ENCODE results near the gene ANGPTL8. TPM values are rescaled to one million over a fixed set of nuclear protein-coding genes. Genes with fewer than 3 reads are reported as not detected.

ANGPTL8 gene
- total RNA-seq, 1 experiment from 2014 or later, result not detected

DNA sequence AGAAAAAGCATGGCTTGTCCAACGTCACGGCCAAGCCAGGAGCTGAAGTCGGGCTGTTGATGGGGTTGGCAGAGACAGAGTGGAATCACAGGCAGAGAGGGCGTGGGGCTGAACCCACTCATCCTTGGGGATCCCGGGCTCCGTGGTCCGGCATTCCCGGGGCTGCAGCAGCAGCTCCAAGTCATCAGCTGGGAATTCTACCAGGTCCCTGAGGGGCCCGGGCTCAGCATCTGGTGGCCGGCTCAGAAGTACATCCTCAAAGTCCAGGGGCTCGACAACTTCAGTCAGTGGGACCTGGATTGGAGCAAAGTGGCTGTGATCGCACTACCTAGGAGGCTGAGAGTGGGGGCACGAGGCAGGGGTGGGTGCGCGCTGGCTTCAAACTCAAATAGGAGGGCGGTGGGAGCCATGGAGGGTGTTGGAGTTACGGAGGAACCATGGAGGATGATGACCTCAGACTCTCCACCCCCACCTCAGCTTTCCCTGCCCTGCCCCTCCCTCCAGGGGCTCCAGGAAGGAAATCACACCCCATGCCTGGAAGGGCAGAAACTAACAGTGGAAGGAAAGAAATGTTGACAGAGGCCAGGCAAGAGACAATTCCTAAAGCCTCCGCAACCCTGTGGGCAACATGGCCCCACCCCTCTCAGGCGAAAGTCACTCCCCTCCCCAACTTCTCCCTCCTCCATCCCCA, 13.4 kb downstream of the ANGPTL8 start:
- DNase-seq (ENCODE audit: low spot score), result no peak
- in situ Hi-C loops (cut with HindIII; ENCODE audit: low sequenced_read_pairs), result no loop called here

DNA sequence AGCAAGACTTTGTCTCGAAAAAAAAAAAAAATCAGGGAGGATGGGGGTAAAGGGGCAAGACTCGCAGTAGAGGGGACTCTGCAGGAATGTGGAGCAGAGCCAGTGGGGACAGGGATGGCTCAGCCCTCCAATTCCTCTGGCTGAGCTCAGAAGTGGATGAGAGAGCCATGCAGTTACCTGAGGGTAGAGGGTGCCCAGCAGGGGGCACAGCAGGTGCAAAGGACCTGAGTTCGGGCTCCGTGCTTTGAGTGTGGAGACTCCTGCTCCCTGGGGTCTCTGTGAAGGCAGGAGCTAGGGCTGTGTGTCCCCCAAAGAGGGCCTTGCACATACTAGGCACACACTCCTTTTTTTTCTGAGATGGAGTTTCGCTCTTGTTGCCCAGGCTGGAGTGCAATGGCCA, 15.2 kb downstream of the ANGPTL8 start:
- in situ Hi-C loops (cut with HindIII; ENCODE audit: low sequenced_read_pairs), result no loop called here
- DNase-seq (ENCODE audit: low spot score), result no peak

DNA sequence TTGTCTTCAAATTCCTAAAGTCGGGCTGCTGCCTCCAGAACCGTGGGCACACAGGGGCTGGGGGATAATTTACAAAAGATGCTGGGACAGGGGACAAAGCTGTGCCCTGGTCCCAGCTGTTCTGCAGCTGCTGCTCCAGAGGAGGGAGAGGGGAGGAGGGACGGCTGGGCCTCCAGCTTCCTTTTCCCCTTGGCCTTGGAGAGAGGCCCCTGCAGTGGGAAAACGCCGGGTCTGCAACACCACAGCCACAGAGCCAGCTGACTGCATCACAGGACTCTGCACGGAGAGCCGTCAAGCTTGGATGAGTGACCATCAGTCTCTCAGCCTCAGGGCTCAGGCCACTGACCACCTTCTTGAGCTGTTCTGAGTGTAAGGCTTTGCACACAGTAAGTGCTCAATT, 16.8 kb downstream of the ANGPTL8 start:
- in situ Hi-C loops (cut with HindIII; ENCODE audit: low sequenced_read_pairs), result no loop called here
- DNase-seq (ENCODE audit: low spot score), result no peak

DNA sequence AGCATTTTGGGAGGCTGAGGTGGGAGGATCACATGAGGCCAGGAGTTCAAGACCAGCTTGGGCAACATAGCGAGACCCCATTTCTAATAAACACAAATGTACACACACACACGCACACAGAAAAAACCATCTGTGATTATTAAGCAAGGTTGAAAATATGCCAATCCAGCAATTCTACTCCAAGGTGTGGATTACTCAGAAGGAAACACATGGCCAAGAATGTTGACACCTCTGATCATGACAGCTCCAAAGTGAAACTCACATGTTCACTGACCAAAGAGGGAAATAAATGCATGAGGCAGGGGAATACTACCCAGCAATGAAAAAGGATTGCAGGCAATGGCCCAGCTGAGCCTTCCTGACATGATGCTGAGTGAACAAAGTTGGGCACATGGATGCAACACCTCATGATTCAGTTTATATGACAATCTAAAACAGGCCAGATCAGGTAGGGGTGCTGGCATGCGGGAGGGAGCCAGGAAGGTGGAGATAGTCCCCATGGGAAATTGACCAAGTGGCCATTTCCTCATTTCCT, 18.5 kb downstream of the ANGPTL8 start:
- in situ Hi-C loops (cut with HindIII; ENCODE audit: low sequenced_read_pairs), result no loop called here
- no peak for DNase-seq (ENCODE audit: low spot score)

DNA sequence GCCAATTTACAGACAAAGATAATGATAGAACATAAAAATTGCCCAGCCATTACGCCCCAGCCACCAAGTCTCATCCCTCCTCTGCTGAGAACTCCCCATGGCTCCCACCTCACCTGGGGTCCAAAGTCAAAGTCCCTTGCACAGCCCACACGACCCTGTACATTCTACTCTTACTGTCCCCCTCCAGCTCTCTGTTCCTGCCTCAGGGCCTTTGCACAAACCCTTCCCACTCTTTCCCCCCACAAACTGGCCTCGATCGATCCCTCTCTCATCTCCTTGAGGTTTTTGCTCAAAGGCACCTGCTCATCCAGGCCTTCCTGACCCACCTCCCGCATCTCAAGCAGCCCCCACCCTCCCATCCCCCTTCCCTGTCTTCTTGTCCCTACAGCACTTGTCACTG, 21.6 kb downstream of the ANGPTL8 start:
- in situ Hi-C loops (cut with HindIII; ENCODE audit: low sequenced_read_pairs), result no loop called here

DNA sequence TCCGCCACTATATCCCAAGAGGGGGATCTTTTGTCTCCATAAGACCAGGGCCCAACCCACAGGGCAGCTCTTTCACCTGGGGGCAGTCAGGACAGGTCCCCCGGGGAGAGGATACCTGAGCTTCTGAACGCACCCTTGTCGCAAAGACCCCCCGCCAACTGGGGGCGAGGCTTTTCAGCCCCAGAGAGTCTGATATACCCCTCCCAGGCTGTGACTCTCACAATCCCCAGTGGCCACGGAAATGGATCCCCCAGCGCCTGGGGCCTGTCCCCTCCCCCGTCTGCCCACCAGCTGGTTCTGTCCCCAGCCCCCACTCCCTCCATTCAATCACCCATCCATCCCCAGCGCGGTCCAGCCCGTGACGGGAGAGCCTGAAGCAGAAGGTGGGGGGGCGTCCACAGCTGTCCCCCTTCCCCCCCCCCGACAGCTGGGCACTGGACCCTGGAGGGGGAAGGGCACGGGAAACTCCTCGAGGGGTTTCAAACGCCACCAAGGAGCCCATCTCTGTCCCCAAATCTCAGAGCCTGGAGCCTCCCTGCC, 22.1 kb downstream of the ANGPTL8 start:
- DNase-seq (ENCODE audit: low spot score), result no peak
- in situ Hi-C loops (cut with HindIII; ENCODE audit: low sequenced_read_pairs), result no loop called here

More for the DNA sequence above, 21.6 kb downstream of the ANGPTL8 start:
- no peak for DNase-seq (ENCODE audit: low spot score)

DNA sequence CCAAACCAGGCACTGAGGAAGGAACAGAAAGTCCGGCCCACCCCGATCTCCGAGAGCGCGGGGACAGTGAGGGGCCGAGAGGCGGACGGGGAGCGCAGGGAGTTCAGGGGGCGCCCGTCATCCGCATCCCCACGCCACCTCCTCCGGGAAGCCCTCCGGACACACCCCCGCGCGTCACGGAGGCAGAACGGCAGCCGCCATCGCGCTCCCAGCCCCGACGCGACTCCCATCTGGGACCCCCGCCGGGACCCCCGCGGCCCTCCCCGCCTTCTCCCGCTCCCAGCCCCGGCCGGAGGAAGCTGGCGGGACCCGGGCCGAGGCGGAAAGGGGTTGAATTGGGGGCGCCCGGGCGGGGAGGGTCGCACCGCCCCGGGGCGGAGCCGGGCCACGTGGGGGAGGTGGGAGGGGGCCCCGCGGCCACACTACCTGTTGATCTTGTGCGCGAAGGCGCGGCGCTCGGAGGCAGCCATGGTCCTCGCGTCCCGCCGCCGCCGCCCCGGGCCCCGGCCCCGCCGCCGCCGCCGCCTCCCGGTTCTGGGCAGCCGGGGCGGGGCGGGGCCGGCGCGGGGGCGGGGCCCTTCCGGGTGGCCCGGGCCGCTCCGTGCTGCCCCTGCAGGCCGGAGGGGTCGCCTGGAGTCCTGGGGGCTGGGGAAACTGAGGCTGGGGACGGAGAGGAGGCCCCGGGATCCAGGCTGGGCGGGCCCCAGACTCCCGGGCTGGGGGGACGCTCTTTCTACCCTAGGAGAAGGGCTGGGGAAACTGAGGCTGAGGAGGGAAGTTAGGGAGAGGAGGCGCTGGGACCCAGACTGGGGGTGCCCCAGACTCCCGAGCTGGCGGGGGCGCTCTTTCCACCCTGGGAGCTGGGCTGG, 22.8 kb downstream of the ANGPTL8 start, which contains the start of gene DOCK6:
Gene DOCK6 (minus strand): TSS at position 554 of the 869 bp plus-strand sequence. CDS start 84 bp downstream, at position 470.
- in situ Hi-C loops (cut with HindIII; ENCODE audit: low sequenced_read_pairs), result no loop called here
- no peak for DNase-seq (ENCODE audit: low spot score)

DNA sequence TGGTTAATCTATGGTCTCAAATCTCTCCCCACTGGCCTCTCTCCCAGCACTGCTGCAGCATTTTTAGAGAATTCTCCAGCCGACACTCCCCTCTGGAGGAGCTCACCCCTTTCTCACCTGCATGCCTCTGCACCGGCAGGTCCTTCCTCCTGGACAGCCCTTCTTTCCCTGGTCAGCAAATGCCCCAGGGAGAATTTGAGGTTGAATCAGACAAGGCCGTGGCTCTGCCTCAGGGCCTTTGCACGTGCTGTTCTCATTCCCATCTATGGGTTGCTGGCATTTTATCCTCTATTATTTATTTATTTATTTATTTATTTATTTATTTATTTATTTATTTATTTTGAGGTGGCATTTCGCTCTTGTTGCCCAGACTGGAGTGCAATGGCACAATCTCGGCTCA, 24.3 kb downstream of the ANGPTL8 start:
- in situ Hi-C loops (cut with HindIII; ENCODE audit: low sequenced_read_pairs), result no loop called here
- no peak for DNase-seq (ENCODE audit: low spot score)

DNA sequence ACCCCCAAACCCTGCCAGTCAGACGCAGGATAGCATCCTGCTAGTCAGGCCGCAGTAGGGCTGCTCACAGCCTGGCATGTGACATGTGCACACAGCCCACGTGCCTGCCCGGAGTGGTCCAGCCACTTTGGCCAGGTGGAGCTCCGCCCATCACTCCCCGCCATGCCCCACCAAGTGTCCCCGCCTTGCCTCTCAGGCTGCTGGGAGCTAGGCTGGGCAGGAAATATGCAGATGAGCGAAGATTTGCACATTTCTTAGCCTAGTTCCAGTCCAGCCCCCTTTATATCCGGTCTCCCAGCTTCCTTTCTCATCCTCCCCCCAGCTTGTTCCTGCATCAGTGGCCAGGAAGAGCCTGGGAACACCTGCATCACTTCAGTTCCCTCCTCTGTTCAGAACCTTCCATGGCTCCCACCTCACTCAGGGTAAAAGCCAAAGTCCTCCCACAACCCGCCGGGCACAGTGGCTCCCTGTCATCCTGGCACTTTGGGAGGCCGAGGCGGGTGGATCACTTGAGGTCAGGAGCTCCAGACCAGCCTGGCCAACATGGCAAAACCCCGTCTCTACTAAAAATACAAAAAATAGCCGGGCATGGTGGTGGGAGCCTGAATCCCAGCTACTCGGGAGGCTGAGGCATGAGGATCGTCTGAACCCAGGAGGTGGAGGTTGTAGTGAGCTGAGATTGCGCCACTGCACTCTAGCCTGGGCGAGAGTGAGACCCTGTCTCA, 25.2 kb downstream of the ANGPTL8 start:
- no peak for DNase-seq (ENCODE audit: low spot score)
- in situ Hi-C loops (cut with HindIII; ENCODE audit: low sequenced_read_pairs), result no loop called here

DNA sequence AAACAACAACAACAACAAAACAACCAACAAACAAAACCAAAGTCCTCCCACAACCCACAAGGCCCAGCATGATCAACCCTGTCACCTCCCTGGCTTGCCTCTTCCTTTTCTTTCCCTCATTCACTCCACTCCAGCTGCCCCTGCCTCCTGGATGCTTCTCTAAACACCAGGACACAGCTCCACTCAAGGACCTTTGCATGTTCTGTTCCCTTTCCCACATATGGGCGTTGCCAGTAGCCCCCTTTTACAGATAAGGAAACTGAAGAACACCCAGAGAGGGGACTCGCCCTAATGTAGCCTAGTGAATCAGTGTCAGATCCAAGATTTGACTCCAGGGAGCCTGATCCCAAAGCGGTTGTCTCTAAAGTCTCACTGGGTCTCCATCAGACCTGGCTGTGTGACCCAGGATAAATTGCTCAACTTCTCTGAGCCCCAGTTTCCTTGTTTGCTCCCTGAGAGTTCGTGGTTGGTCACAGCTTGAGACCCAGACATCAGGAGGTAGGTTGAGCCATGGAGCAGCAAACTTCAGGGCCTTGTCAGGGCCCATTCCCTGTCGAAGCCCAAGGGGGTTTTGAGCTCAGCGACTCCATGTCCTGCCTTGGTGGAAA, 25.9 kb downstream of the ANGPTL8 start:
- in situ Hi-C loops (cut with HindIII; ENCODE audit: low sequenced_read_pairs), result no loop called here
- no peak for DNase-seq (ENCODE audit: low spot score)

DNA sequence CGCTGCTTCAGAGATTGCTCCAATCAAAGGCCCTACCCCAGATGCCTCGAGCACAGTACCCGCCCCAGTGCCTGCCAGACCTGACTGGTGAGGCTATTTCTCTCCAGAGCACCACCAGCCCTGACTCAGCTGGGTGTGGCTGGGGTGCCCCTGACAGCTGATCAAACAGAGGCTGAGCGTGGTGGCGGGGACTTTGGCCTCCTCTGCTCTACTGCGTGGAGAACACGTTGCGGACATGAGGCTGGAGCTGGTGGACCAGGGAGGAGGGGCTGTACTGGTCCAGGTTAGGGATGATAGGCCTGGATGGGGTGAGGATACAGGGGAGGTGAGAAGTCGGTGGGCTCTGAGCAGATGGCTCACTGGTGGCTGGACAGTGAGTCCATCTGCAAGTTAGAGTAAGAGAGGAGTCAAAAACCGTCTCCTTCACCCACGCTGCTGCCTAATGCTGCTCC, 26.4 kb downstream of the ANGPTL8 start:
- in situ Hi-C loops (cut with HindIII; ENCODE audit: low sequenced_read_pairs), result no loop called here
- no peak for DNase-seq (ENCODE audit: low spot score)

DNA sequence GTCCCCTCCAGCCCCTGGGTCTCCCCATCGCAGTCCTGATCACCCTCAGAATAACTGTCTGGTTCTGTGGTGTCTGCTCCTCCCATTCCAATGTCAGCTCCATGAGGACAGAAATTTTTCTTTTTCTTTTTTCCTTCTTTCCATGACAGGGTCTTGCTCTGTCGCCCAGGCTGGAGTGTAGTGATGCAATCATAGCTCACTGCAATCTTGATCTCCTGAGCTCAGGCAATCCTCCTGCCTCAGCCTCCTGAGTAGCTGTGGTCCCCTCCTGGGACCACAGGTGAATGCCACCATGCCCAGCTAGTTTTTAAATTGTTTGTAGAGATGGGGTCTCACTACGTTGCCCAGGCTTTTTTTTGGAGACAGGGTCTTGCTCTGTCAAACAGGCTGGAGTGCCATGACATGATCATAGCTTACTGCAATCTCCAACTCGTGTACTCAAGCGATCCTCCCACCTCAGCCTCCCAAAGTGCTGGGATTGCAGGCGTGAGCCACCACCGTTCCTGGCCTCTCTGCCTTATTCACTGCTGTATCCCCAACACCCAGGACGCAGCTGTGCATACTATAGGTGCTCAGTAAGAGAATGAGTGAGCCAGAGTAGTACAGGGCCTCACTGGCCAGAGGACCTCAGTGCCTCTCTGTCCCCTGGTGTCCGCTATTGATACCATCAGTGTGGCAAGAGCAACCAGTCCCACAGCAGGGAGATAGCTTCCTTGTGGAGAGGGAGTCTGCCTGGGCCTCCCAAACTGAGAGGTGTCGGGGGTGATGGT, 28.1 kb downstream of the ANGPTL8 start:
- DNase-seq (ENCODE audit: low spot score), result no peak
- in situ Hi-C loops (cut with HindIII; ENCODE audit: low sequenced_read_pairs), result no loop called here

DNA sequence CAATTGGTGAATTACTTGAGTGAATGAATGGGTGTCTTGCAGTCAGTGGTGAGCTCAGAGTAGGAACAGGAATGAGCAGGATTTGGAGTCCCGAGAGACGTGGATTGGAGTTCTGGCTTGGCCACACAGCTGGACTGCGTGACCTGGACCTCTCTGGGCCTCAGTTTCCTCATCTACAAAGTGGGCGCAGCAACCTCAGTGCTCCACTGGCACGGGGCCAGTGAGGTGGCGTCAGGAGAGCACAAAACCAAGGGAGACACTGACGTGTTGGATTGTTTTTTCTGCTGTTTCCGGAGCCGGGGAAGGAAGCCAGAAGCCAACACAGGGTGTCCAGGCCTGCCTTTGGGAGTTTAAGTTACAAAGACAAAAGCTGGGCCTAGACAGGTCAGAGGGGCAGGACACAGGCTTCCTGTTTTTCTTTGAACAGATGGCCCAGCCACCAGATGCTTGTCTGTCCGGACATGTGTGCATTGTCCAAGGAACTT, 29.4 kb downstream of the ANGPTL8 start:
- in situ Hi-C loops (cut with HindIII; ENCODE audit: low sequenced_read_pairs), result no loop called here
- DNase-seq (ENCODE audit: low spot score), result no peak

DNA sequence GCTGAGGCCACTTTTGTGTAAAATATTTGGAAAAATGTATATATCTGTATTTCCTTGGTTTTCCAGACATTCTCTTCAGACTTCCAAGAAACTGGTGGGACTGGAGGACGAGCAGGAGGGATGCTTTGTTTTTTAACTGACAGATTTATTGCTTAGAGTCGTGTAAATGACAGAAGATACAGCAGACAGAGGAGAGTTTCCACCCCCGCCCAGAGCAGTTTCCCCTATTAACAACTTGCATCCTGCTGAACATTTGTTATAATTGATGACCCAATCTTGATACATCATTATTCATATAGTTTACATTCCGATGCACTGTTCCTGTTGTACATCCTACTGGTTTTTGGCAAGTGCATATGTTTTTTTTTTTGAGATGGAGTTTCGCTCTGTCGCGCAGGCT, 30.0 kb downstream of the ANGPTL8 start:
- in situ Hi-C loops (cut with HindIII; ENCODE audit: low sequenced_read_pairs), result no loop called here
- DNase-seq (ENCODE audit: low spot score), result no peak

DNA sequence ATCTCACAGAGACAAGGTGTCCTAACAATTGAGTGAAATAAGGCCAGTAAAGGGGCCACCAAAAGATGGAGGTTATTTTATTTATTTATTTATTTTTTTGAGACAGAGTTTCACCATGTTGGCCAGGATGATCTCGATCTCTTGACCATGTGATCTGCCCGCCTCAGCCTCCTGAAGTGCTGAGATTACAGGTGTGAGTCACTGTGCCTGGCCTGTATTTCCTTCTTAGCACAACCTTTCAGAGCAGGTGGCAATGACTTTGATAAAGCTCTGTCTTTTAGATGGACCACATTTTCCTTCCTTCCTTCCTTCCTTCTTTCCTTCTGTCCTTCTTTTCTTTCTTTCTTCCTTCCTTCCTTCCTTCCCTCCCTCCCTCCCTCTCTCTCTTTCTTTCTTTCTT, 33.9 kb downstream of the ANGPTL8 start:
- in situ Hi-C loops (cut with HindIII; ENCODE audit: low sequenced_read_pairs), result no loop called here
- DNase-seq (ENCODE audit: low spot score), result no peak

DNA sequence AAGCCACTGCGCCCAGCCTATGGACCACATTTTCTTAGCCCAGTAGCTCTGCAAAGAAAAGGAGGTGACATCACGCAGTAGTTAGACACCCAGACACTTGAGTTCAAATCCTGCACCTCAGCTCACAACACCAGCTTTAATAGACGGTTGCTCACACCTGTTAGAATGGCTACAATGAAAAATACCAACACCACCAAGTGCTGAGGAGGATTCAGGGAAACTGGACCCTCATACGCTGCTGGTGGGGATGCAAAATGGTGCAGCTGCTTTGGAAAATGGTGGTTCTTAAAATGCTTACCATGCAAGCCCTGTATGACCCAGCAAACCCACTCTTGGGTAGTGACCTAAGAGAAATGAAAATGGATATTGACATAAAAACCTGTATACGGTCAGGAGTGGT, 34.6 kb downstream of the ANGPTL8 start:
- in situ Hi-C loops (cut with HindIII; ENCODE audit: low sequenced_read_pairs), result no loop called here
- DNase-seq (ENCODE audit: low spot score), result no peak

DNA sequence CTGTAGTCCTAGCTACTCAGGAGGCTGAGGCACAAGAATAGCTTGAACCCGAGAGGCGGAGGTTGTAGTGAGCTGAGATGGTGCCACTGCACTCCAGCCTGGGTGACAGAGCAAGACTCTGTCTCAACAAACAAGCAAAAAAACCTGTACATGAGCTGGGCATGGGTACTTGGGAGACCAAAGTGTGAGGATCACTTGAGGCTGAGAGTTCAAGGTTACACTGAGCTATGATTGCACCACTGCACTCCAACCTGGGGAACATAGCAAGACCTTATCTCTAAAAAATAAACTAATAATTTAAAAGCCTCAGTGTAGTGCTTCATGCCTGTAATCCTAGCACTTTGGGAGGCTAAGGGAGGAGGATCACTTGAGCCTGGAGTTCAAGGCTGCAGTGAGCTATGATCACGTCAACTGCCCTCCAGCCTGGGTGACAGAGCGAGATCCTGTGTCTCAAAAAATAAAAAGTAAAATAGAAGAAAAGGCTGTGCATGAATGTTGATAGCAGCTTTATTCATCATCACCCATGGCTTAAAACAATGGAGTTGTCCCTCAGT, 35.2 kb downstream of the ANGPTL8 start:
- DNase-seq (ENCODE audit: low spot score), result no peak
- in situ Hi-C loops (cut with HindIII; ENCODE audit: low sequenced_read_pairs), result no loop called here

DNA sequence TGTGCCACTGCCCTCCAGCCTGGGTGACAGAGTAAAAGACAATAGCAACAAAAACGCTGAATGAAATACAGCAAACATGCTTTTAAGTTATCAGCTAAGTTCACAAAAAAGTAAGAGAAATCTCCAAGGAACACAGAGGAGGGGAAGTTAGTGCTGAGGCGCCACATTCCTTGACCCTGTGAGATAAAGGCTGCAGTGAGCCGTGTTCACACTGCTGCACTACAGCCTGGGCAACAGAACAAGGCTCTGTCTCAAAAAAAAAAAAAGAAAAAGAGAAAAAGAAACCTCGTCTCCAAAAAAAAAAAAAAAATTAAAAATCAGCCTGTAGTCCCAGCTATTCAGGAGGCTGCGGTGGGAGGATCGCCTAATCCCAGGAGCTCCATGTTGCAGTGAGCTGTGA, 39.3 kb downstream of the ANGPTL8 start:
- in situ Hi-C loops (cut with HindIII; ENCODE audit: low sequenced_read_pairs), result no loop called here
- DNase-seq (ENCODE audit: low spot score), result no peak

Data from G401 (cell line).